IPS-20b (cell line): ENCODE results near the gene OSBPL2.

Experiments used
- H3K27ac ChIP-seq: one replicate; pipeline ENCODE4 v1.5.1; 2013; ENCODE audit warnings: low read length
- H3K27me3 ChIP-seq: 2 replicates; pipeline ENCODE4 v1.6.1; 2013; ENCODE audit warnings: mild to moderate bottlenecking, low read length, inconsistent platforms; ENCODE audit not compliant: insufficient read depth
- H3K36me3 ChIP-seq: 2 replicates; pipeline ENCODE4 v1.6.1; 2013; ENCODE audit warnings: low read depth, mild to moderate bottlenecking, inconsistent platforms, low read length, moderate library complexity; ENCODE audit not compliant: insufficient read depth
- H3K4me1 ChIP-seq: 2 replicates; pipeline ENCODE4 v1.6.1; 2013; ENCODE audit warnings: mild to moderate bottlenecking, control low read depth, inconsistent platforms, low read length, moderate library complexity; ENCODE audit not compliant: insufficient read depth
- H3K4me3 ChIP-seq: 2 replicates; pipeline ENCODE4 v1.5.1; 2013; ENCODE audit warnings: mild to moderate bottlenecking, low read length, inconsistent platforms
- H3K9ac ChIP-seq: 2 replicates; pipeline ENCODE4 v1.6.1; 2013; ENCODE audit warnings: low read depth, mild to moderate bottlenecking, inconsistent platforms, low read length, moderate library complexity
- H3K9me3 ChIP-seq: 2 replicates; pipeline ENCODE4 v1.6.1; 2013; ENCODE audit warnings: mild to moderate bottlenecking, low read depth, low read length, inconsistent platforms; ENCODE audit not compliant: insufficient read depth

The OSBPL2 gene

GRCh38 chr20:62219101-62219991 is 19.0 kb upstream of the OSBPL2 start:
- Histone ChIP-seq H3K27ac (no peak overlapping the region), H3K27me3 (peaks cover 78% of the 10 kb centered on the region), H3K36me3 (no peaks in the 10 kb centered on the region), H3K4me1 (peaks cover 3% of the 10 kb centered on the region; the same call in 1 of the 2 replicates), H3K9ac (no peak overlapping the region; the same call in 1 of the 2 replicates), H3K9me3 (no peaks in the 10 kb centered on the region), H3K4me3 (peak overlapping the region; percentile 64)

DNA sequence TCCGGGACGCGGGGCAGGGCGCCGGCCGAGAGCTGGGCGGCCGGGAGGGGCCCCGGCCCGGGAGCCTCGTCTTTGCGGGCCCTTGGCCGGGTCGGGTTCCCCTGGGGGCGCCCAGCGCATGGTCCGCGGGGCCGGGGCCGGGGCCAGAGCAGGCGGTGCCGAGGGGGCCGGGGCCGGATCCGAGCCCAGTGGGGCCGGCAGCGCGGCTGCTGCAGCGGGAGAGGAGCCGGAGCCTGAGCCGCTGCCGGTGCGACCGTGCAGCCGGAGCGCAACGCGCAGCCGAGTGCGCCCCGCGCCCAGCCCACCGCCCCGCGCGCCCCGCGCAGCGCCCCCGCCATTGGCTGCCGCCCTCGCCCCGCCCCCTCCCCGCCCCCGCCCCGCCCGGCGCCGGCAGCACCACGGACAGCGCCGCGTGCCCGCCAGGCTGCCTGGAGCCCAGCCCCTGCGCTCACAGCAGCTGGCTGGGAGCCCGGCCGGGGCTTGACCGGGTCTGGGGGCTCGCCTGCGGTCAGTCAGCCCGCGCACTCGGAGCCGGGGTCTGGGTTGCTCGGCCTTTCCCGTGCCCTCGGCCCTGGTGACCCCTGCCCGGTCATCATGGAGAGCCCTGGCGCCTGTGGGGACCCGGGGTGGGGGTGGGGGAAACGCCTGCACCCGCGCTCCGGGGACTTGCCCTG is 18.2 kb upstream of the OSBPL2 start, which contains the start of gene HRH3:
Gene HRH3, minus strand, starts transcription at position 287 of the 674 bp plus-strand sequence. CDS start 308 bp downstream, outside the sequence.
- H3K9ac ChIP-seq: no peak within 1 kb of the TSS
- peaks cover 83% of the 10 kb centered on the region for H3K27me3 ChIP-seq
- H3K4me1 ChIP-seq: peaks cover 3% of the 10 kb centered on the region; the same call in 1 of the 2 replicates
- H3K36me3 ChIP-seq: no peaks in the 10 kb centered on the region
- H3K27ac ChIP-seq: no peak within 1 kb of the TSS
- no peaks in the 10 kb centered on the region for H3K9me3 ChIP-seq
- H3K4me3 ChIP-seq: peak within 1 kb of the TSS; percentile 64

DNA sequence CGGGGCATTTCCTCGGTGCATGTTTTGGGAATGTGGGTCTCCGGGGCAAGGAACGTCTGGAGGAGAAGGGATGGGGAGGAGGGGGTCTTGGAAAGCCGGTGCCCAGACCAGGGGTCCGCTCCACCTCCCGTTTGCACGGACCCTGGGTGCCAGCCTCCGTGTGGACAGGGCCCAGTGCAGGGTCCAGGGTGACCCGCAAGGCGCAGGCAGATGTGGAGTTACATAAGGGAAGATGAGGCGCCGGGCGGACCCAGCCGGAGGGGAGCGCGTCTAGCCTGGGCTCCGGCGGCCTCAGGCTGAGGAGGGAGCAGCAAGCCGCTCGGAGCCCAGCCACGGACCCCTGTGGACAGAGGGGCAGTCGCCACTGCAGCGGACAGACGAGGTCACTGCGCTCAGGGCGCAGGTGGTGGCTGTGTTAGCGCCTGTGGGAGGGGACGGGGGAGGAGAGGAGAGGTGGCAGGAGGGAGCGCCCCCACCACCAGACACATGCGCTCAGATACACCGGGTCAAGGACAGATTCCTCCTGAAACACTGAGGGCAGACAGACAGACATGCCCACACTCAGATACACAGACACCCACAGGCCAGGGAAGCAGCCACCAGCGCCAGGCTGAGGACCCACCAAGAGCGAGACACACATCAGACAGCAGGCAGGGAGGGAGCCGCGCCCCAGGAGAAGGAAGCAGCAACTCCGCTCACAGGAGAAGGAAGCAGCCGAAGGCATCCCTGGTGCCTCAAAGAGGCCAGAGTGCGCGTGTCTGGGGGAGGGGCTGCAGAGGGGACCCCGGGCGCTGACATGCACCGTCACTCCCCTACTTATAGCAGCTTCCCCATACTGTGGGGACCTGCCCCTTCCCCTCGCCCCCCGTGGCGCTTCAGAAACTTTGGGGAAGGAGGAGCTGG is 17.4 kb upstream of the OSBPL2 start:
- H3K9ac ChIP-seq: no peak overlapping the region
- H3K27me3 ChIP-seq: peaks cover 88% of the 10 kb centered on the region
- H3K4me3 ChIP-seq: peak overlapping the region; percentile 50
- H3K9me3 ChIP-seq: no peaks in the 10 kb centered on the region
- H3K36me3 ChIP-seq: no peaks in the 10 kb centered on the region
- H3K27ac ChIP-seq: no peak overlapping the region
- H3K4me1 ChIP-seq: peaks cover 3% of the 10 kb centered on the region; the same call in 1 of the 2 replicates

DNA sequence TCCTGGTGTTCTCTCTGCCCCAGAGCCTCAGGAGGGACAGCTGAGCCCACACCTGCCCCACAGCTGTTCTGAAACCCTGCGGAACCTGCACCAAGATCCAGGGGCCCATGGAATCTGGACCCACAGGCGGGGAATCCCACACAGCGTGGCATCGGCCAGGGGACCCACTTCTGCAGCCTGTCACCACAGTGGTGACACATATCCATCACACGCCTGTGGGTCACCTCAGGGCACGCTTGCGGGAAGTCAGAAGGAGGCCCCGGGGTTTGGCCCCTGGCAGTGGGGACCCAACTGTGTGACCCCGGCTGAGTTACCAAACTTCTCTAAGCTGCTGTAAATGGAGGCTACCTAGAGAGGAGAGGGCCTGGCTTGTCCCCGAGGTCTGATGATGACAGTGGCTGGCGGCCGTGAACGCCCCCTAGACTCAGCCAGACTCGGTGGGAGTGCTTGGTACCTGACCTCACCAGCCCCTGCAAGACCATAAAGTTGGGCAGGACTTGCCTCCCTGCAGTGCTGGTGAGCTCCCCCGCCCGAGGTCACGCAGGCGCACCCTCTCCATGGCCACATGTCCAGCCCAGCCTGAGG is 16.0 kb upstream of the OSBPL2 start:
- peaks cover 83% of the 10 kb centered on the region for H3K27me3 ChIP-seq
- H3K4me1 ChIP-seq: peaks cover 3% of the 10 kb centered on the region; the same call in 1 of the 2 replicates

DNA sequence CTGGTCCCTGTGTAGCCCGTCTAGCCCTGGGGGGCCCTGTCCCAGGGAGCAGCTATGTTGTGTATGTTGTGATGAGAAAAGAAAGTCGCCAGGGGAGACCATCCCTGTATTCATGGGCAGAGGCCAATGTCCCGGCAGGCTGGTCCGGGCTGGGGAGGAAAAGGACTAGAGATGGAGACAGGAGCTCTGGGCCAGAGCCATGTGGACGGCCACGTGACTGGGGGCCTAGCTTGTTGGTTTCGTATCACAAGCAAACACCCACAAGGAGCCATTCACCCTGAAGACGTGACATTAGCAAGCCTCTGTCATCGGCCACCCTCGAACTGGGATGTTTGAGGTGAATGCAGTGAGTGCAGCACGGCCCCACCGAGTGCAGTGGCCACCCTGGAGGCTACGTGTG is 15.3 kb upstream of the OSBPL2 start:
- Histone ChIP-seq H3K4me1 (peaks cover 3% of the 10 kb centered on the region; the same call in 1 of the 2 replicates), H3K4me3 (no peak overlapping the region), H3K27ac (no peak overlapping the region), H3K9ac (no peak overlapping the region), H3K27me3 (peaks cover 77% of the 10 kb centered on the region), H3K9me3 (no peaks in the 10 kb centered on the region), H3K36me3 (no peaks in the 10 kb centered on the region)

More for the DNA sequence above, 16.0 kb upstream of the OSBPL2 start:
- Histone ChIP-seq H3K9me3 (no peaks in the 10 kb centered on the region), H3K9ac (no peak overlapping the region), H3K27ac (no peak overlapping the region), H3K4me3 (no peak overlapping the region), H3K36me3 (no peaks in the 10 kb centered on the region)

GRCh38 chr20:62223571-62223970 is 14.8 kb upstream of the OSBPL2 start:
- H3K4me3 ChIP-seq: no peak overlapping the region
- no peak overlapping the region for H3K27ac ChIP-seq
- H3K9ac ChIP-seq: no peak overlapping the region
- no peaks in the 10 kb centered on the region for H3K36me3 ChIP-seq
- peaks cover 71% of the 10 kb centered on the region for H3K27me3 ChIP-seq
- H3K9me3 ChIP-seq: no peaks in the 10 kb centered on the region
- H3K4me1 ChIP-seq: peaks cover 3% of the 10 kb centered on the region; the same call in 1 of the 2 replicates

GRCh38 chr20:62224113-62224855 is 14.0 kb upstream of the OSBPL2 start:
- Histone ChIP-seq H3K36me3 (no peaks in the 10 kb centered on the region), H3K4me3 (no peak overlapping the region), H3K27ac (no peak overlapping the region), H3K27me3 (peaks cover 64% of the 10 kb centered on the region), H3K9me3 (no peaks in the 10 kb centered on the region), H3K4me1 (no peaks in the 10 kb centered on the region; the same call in 1 of the 2 replicates), H3K9ac (no peak overlapping the region)

- Histone ChIP-seq H3K36me3 (no peaks in the 10 kb centered on the region), H3K4me3 (no peak overlapping the region), H3K9ac (no peak overlapping the region), H3K4me1 (no peaks in the 10 kb centered on the region; the same call in 1 of the 2 replicates), H3K27ac (no peak overlapping the region), H3K27me3 (peaks cover 60% of the 10 kb centered on the region), H3K9me3 (no peaks in the 10 kb centered on the region)
Observed at GRCh38 chr20:62225026-62225425, 13.3 kb upstream of the OSBPL2 start.

- peaks cover 52% of the 10 kb centered on the region for H3K27me3 ChIP-seq
- no peak overlapping the region for H3K27ac ChIP-seq
- no peak overlapping the region for H3K4me3 ChIP-seq
- H3K9me3 ChIP-seq: no peaks in the 10 kb centered on the region
- H3K36me3 ChIP-seq: no peaks in the 10 kb centered on the region
- H3K9ac ChIP-seq: no peak overlapping the region
- no peaks in the 10 kb centered on the region; the same call in 1 of the 2 replicates for H3K4me1 ChIP-seq
Observed at GRCh38 chr20:62225820-62226635, 12.3 kb upstream of the OSBPL2 start.
